ENCODE data around the gene CTTN.

DNA sequence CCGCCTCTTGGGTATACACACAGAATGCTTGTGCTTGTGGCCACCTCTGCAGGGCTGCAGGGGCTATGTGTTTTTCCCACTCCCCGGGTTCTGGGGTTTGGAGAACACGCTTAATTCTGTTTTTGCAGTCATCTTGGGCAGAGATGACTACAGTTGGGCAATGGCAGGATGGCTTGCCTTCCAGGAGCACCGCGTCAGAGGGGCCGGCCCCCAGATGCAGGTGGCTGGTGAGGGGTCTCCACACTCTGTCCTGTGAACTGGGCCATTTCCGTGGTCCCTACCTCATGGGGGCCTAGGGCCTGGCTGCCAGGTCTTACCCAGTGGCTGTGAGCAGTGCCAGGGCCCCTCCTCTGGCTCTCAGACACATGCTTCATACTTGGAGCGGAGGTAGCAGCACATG, 68.3 kb downstream of the CTTN start:
- no peak for TF ChIP-seq CTCF (IDR thresholded peaks at IDR 0.05)
- no peak for TF ChIP-seq POLR2A (IDR thresholded peaks at IDR 0.05)

Data from testis (tissue), 2 donors.